Endothelial cell of umbilical vein (primary cell): ENCODE data around the gene CD27. TPM values are rescaled to one million over a fixed set of nuclear protein-coding genes. Genes with fewer than 3 reads are reported as not detected.
"Not testable (repeated sequence)": the region's sequence is repeated elsewhere in the genome, so short reads cannot be mapped to it uniquely, and the experiment has no call there.

Source experiments
- BruUV-seq: library from RNA; stranded (reverse); fragments of 400-500 nt; replicated peaks from 2 replicates; lab custom pipeline; 2021; lab: Mats Ljungman, UMichigan
- CTCF ChIA-PET: fragments of 300-600, 350-600 bp; sonication (Branson Sonifier 250); formaldehyde crosslinking; loops from one replicate; lab custom pipeline; 2021; ENCODE audit warnings: antibody characterized with exemption, inconsistent platforms; lab: Charles Lee
- POLR2A ChIA-PET: fragments of 300-600, 350-600 bp; sonication (Branson Sonifier 250); formaldehyde crosslinking; loops from one replicate; lab custom pipeline; 2021; ENCODE audit warnings: antibody characterized with exemption, inconsistent platforms; lab: Charles Lee
- DNase-seq: peaks from one replicate; pipeline ENCODE4 v3.0.0-alpha.2; 2011; ENCODE audit warnings: low read depth, low spot score
- FAIRE-seq: peaks from 2 replicates; lab custom pipeline; 2011; peaks lifted over from hg19 to GRCh38; lab: Jason Lieb, UNC
- H2AFZ ChIP-seq: 2 replicates; pipeline ENCODE4 v1.6.0; 2012; ENCODE audit warnings: low read depth, low read length, control low read depth, inconsistent platforms
- H3K27ac ChIP-seq: 2 replicates; pipeline ENCODE4 v1.5.1; 2011; ENCODE audit warnings: low read depth, mild to moderate bottlenecking, control low read depth, low read length, moderate library complexity; ENCODE audit not compliant: insufficient read depth
- H3K27me3 ChIP-seq, 2 experiments: 2 replicates each; pipeline versions ENCODE4 v1.6.0 to v1.6.1; 2011; ENCODE audit warnings: low read length in 2 of 2, mixed read lengths in 1 of 2; ENCODE audit not compliant: control insufficient read depth in 2 of 2, insufficient read depth in 2 of 2
- H3K36me3 ChIP-seq, 2 experiments: 2 replicates in 1 of 2; 3 replicates in 1 of 2; pipeline ENCODE4 v1.5.1; 2011; ENCODE audit warnings: low read length in 2 of 2, mild to moderate bottlenecking in 1 of 2, moderate library complexity in 1 of 2; ENCODE audit not compliant: control insufficient read depth in 2 of 2, insufficient read depth in 2 of 2; ENCODE audit errors: extremely low read depth in 1 of 2
- H3K4me1 ChIP-seq: 3 replicates; pipeline ENCODE4 v1.5.1; 2011; ENCODE audit warnings: mild to moderate bottlenecking, low read length; ENCODE audit not compliant: control insufficient read depth, insufficient read depth; ENCODE audit errors: extremely low read depth
- H3K4me2 ChIP-seq: 2 replicates; pipeline ENCODE4 v1.6.1; 2011; ENCODE audit warnings: low read length, control low read depth, mixed read lengths; ENCODE audit not compliant: insufficient read depth
- H3K4me3 ChIP-seq, 3 experiments: fragments of 200-600 bp in 1 of 3; sonication (generic), shearing (Covaris generic) in 1 of 3; replicated peaks in 1 of 3; 2 replicates each; pipeline ENCODE4 v1.5.1; 2011 to 2016; ENCODE audit warnings: control low read depth in 3 of 3, low read length in 3 of 3, mild to moderate bottlenecking in 2 of 3, inconsistent platforms in 1 of 3, low read depth in 1 of 3, moderate library complexity in 1 of 3; ENCODE audit not compliant: insufficient read depth in 1 of 3
- H3K79me2 ChIP-seq: 2 replicates; pipeline ENCODE4 v1.6.0; 2012; ENCODE audit warnings: low read length, inconsistent platforms; ENCODE audit not compliant: control insufficient read depth, insufficient read depth
- H3K9ac ChIP-seq: replicated peaks from 2 replicates; pipeline ENCODE3; 2011; ENCODE audit warnings: low read length, control low read depth; ENCODE audit not compliant: insufficient read depth; ENCODE audit errors: extremely low read depth
- H3K9me1 ChIP-seq: replicated peaks from 3 replicates; pipeline ENCODE4 v1.6.0; 2011; ENCODE audit warnings: mild to moderate bottlenecking, low read length; ENCODE audit not compliant: control insufficient read depth, insufficient read depth; ENCODE audit errors: extremely low read depth
- H3K9me3 ChIP-seq: replicated peaks from 2 replicates; pipeline ENCODE4 v1.5.1; 2012; ENCODE audit warnings: low read length, inconsistent platforms; ENCODE audit not compliant: control insufficient read depth, insufficient read depth
- H4K20me1 ChIP-seq: replicated peaks from 2 replicates; pipeline ENCODE3; 2011; ENCODE audit warnings: mild to moderate bottlenecking, low read length; ENCODE audit not compliant: control insufficient read depth, insufficient read depth; ENCODE audit errors: extremely low read depth
- EZH2 ChIP-seq: IDR thresholded peaks from 2 replicates; pipeline ENCODE4 v1.6.1; 2012; ENCODE audit warnings: borderline replicate concordance, low read depth, mild to moderate bottlenecking, moderate library complexity, low read length, inconsistent platforms; ENCODE audit not compliant: severe bottlenecking
- GATA2 ChIP-seq: IDR thresholded peaks from 2 replicates; pipeline ENCODE4 v1.7.0; 2011; ENCODE audit warnings: low read depth, mild to moderate bottlenecking, moderate library complexity, mixed read lengths, low read length; ENCODE audit not compliant: insufficient read length, insufficient read depth
- JUN ChIP-seq: IDR thresholded peaks from 2 replicates; pipeline ENCODE4 v1.6.1; 2011; ENCODE audit warnings: borderline replicate concordance, low read depth; ENCODE audit not compliant: insufficient read length, insufficient read depth
- MYC ChIP-seq: IDR thresholded peaks from one replicate; pipeline ENCODE4 v1.6.1; 2011; ENCODE audit warnings: mild to moderate bottlenecking, low read depth, low read length
- POLR2A ChIP-seq: IDR thresholded peaks from 2 replicates; pipeline ENCODE4 v1.6.1; 2012; ENCODE audit warnings: low read depth, mild to moderate bottlenecking, control low read depth, low read length
- dilution Hi-C: fragments of 300-500 bp; cut with MboI; formaldehyde crosslinking; loops from one replicate; pipeline ENCODE4 v1.15.0; 2019; ENCODE audit warnings: low sequenced_read_pairs; ENCODE audit not compliant: extremely low pct_ligation_motif_present
- intact Hi-C: fragments of 100-400 bp; cut with micrococcal nuclease; formaldehyde crosslinking; loops from one replicate; pipeline ENCODE4 v1.10.0; 2022
- polyA plus RNA-seq, 4 experiments: library from polyadenylated mRNA; depleted of rRNA in 3 of 4; stranded (reverse) in 3 of 4; unstranded in 1 of 4; fragments of >200 nt; gene quantifications; 2 replicates each; pipeline versions ENCODE4 v1.2.1 to v1.2.3, GENCODE V29; 2011 to 2012; ENCODE audit warnings: missing spikeins in 1 of 4
- total RNA-seq: library from RNA; stranded (reverse); gene quantifications from 2 replicates; pipeline ENCODE4 v1.2.3, GENCODE V29; 2021

CD27 gene
- total and polyA plus RNA-seq, 2 donors (not counting 3 experiments of a cell fraction or from before 2014, with no cell fraction given), result not detected

DNA sequence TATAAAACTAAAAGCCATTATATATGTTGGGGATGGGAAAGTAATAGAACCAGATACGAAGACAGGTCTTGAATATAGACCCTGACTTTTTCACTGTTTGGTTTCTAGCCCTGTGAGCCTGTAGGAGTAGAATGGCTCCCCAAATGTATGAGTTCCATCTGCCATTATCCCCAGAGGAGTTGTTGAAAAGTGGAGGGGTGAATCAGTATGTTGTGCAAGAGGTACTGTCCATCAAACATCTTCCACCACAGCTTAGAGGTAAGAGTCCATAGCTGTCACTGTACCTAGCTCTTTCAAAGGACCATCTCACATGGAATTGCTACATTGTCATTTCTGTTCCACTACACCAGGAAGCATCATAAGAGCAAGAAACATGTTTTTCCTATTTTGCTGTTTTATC lies 50.2 kb downstream of the CD27 start:
- no peak for FAIRE-seq
- CTCF ChIA-PET, result interaction anchor here (0.8 to 2.5 kb wide), 3 partner anchors 22 to 43 kb away, joined by 3 to 14 read pairs (median 8); no protein-coding TSS in a partner anchor
- H3K4me3 ChIP-seq, result peak overlapping the region in 2 of 3 experiments; percentile 36 to 76

GRCh38 chr12:6497291-6497690 lies 52.5 kb downstream of the CD27 start:
- dilution Hi-C loops, H3K9ac ChIP-seq, BruUV-seq, DNase-seq, H3K36me3 ChIP-seq, H3K9me1 ChIP-seq, H3K27me3 ChIP-seq, H3K9me3 ChIP-seq, H2AFZ ChIP-seq, FAIRE-seq, H4K20me1 ChIP-seq, H3K4me3 ChIP-seq, intact Hi-C loops, H3K27ac ChIP-seq, H3K4me2 ChIP-seq: not testable (repeated sequence)
- ChIA-PET POLR2A (interaction anchor here (0.9 to 1.6 kb wide), 2 partner anchors 27 to 37 kb away, joined by 3 to 6 read pairs; partner anchors contain the start of genes GAPDH and VAMP1), CTCF (interaction anchor here (1.0 to 1.1 kb wide), 2 partner anchors 14 to 40 kb away, joined by 3 to 6 read pairs; no protein-coding TSS in a partner anchor)
- H3K4me1 ChIP-seq, result peaks cover 17% of the 10 kb centered on the region
- peaks cover 52% of the 10 kb centered on the region for H3K79me2 ChIP-seq

More for the DNA sequence above, 50.2 kb downstream of the CD27 start:
- H3K9ac ChIP-seq, result peak overlapping the region; percentile 53
- H3K4me1 ChIP-seq, result peaks cover 20% of the 10 kb centered on the region
- peaks cover 38% of the 10 kb centered on the region for H3K79me2 ChIP-seq
- H3K4me2 ChIP-seq, result peak overlapping the region; percentile 96
- H3K27me3 ChIP-seq, result no peaks in the 10 kb centered on the region
- intact Hi-C loops, result loop anchor here (1.0 kb wide), 1 partner anchor 25 kb away; the partner anchor contains the start of gene VAMP1
- dilution Hi-C loops, result no loop called here
- no peaks in the 10 kb centered on the region for H3K9me3 ChIP-seq
- no peaks in the 10 kb centered on the region for H4K20me1 ChIP-seq
- TF ChIP-seq POLR2A (no peak), MYC (no peak), JUN (no peak), GATA2 (no peak), EZH2 (no peak)
- no peaks in the 10 kb centered on the region for H3K9me1 ChIP-seq
- no TSS peak for BruUV-seq
- H3K36me3 ChIP-seq, result peaks cover 2 to 7% of the 10 kb centered on the region in 2 experiments
- H3K27ac ChIP-seq, result peak overlapping the region; percentile 54
- no peak for DNase-seq
- POLR2A ChIA-PET, result interaction anchor here (0.9 to 1.3 kb wide), 2 partner anchors 24 to 39 kb away, joined by 3 to 4 read pairs; partner anchors contain the start of genes GAPDH and VAMP1
- H2AFZ ChIP-seq, result no peak overlapping the region
